Effector CD8-positive, alpha-beta T cell (primary cell): ENCODE data around the gene TSPAN9.

Experiments used
- DNase-seq: peaks from one replicate; lab custom pipeline; 2025; lab: John Stamatoyannopoulos, UW

Gene TSPAN9

DNA sequence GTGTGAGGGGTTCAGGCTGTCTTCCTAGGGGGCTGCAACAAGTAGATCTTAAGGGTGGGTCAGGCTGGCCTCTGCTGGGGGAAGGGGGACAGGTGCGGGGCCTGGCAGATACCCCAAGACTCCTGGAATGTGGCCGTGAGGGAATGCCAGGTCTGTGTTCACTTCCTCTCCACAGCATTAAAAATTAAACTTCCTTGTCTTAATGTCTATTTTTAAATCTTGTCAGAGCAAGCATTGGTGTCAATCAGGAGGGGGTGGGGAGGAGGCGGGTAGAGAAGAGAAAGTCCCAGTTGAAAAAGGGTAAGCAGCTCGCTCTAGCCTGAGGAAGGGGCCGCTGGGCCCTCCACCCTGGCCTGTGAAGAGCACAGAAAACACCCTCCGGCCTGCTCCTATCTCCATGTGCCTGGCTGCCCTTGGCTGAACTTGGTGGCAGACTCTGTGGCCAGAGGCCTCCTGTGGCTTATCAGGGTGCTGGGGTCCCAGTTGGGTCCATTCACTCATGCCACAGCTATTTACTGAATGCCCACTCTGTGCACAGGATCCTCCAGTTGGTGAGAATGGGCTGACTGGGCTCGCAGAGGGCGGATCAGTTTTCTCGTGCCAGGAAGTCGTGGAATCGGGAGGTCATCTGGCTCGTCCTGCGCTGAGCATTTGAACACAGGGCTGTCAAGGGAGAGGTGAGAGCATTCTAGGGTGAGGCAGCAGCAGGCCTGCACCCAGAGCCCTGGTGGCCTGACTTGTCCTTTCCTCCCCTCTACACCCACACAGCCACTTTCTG is 128.8 kb downstream of the TSPAN9 start:
- DNase-seq = no peak

- no peak for DNase-seq
These were observed 129.4 kb downstream of the TSPAN9 start for GRCh38 chr12:3206536-3207072.

DNA sequence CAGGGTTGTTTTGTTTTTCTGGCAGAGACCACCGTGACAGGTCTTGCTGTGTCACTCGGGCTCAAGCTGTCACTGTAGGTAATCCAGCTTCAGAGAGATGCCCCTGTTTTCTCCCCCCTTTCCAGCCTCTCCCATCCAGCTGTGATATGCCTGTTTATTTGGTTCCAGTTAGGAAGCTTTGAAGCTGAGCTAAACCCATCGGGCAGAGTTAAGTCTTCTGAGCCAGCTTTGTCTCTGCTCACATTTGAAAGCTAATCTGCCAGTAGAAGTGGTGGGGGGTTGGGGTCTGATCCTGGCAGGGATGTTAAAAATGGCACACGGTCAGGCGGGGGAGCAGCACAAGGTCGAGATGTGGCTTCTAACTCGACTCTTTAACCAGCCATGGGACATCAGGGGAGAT is 130.0 kb downstream of the TSPAN9 start:
- no peak for DNase-seq

- DNase-seq = no peak
These were observed 130.7 kb downstream of the TSPAN9 start for GRCh38 chr12:3207858-3208257.

- DNase-seq = no peak
These were observed 136.0 kb downstream of the TSPAN9 start for GRCh38 chr12:3213188-3213587.

DNA sequence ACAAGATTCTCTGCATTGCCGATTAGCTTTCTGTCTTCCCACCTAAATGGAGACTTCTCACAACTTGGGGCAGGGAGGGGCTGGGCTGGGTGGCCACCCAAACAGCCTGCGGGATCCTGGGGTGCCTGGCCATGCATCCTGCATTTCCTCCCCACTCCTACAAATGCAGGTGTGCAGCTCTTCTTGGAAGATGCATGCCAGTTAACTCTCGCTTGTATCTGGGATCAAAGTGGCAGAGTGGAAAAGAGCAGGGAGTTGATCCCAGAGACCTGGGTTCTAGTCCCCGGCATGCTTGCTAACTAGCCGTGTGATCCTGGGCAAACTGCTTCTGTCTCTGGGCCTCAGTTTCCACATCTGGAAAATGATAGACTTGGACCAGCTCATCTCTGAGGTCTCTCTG is 136.6 kb downstream of the TSPAN9 start:
- no peak for DNase-seq

GRCh38 chr12:3214526-3215365 is 137.6 kb downstream of the TSPAN9 start:
- DNase-seq = no peak

- no peak for DNase-seq
These were observed 138.3 kb downstream of the TSPAN9 start for GRCh38 chr12:3215410-3215975.

GRCh38 chr12:3216097-3216496 is 138.9 kb downstream of the TSPAN9 start:
- no peak for DNase-seq

DNA sequence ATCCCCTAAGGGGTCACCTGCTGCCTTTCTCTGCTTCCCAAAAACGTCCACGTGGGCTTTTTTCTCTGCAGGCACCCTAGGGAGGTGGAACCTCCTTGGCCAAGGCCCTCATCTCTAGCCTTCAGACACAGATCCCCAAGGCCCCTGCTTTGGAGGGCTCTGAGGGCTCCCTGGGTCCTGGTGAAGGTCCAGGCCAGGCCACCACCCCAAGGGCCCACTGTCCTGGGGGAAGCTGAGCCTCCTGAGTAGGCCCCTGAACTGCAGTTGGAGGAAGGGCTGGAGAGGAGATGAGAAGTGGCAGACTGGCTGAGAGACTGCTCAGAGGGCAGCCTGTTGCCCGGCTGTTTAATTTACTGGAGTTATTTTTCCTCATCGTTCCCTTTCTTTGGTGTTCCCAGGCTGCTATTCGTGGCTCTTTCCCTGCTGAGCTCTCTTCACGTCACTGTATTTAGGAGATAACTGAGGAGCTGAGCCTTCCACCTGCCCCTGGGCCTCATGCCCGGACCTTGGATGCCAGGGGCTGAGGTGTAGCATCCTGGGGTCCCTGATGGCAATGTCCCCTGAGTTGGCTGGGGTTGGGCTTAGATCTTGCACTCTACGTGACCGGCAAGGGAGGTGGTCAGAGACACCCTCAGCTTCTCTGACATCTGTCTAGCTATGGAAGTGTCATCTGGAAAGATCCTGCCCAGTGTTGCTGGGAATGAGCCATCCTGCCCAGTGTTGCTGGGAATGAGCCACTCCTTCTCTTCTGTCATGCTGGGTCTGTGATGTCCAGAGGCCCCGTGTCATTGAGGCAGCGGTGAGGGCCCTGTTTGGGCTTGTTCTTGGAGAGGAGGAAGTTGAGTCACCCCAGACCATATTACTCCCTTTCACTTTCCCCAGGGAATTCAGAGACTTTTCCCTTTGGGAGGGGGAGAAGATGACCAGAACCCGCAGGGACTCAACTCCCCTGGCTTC is 139.8 kb downstream of the TSPAN9 start:
- no peak for DNase-seq

- DNase-seq = no peak
These were observed 140.5 kb downstream of the TSPAN9 start for GRCh38 chr12:3217683-3218079.

- DNase-seq = no peak
These were observed 141.3 kb downstream of the TSPAN9 start for GRCh38 chr12:3218228-3219171.

DNA sequence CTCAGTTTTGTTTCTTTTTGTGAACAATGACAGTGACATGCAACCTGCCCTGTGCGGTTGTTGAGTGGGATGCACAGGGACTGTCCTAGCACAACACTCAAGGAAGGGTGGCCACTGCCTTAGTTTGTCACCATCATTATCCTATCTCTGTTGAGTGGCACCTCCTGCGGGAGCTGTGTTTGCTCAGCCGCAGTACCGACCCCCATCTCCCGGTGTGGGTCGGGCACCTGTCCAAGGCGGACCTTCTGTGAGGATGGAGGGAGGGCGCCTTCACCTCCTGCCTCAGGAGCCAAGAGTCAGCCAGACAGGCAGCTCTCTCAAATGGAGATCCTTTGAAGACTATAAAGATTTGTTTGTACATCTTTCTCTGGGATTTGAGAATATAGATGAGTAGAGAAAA is 142.1 kb downstream of the TSPAN9 start:
- no peak for DNase-seq

DNA sequence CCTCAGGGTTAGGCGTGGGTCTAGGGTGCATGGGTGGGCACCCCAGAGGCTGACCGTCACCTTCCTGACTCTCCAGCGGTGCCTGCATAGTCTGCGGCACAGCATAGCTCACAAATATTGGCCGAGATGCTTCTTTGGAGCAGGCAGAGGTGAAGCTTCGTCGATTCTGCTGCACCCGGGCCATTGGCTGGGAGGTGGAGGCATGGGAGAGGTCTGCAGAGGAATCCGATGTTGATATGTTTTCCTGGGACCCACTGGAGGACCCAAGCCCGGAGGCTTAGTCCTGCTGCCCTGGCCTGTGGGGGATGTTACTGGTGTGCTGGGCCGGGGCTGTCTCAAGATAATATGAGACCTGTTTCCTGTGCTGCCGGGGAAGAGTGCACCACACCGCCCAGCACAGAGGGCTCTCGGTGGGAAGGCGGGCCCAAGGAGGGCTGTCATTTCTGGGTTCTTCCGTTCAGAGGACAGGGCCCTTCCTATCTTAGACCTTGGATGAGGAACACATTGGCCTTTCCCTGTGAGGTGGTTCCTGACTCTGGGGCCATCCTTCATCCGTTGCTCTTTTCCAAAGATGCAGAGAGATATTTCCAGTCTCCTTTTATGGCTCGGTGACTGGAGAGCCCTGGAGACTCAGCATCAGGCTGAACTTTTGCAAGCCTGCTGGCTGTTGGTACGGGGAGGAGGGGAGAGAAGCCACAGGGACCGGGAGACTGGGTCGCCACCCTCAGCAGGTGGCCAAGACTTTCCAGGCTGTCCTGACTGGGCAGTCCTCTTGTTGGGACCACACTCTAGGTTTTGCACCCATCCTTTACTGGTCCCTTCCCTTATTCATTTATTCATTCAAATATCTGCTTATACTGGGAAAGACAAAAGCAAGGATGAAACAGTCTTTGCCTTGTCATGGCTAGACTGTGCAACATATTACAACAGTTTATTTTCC is 143.5 kb downstream of the TSPAN9 start:
- no peak for DNase-seq

GRCh38 chr12:3222306-3222705 is 145.1 kb downstream of the TSPAN9 start:
- no peak for DNase-seq

DNA sequence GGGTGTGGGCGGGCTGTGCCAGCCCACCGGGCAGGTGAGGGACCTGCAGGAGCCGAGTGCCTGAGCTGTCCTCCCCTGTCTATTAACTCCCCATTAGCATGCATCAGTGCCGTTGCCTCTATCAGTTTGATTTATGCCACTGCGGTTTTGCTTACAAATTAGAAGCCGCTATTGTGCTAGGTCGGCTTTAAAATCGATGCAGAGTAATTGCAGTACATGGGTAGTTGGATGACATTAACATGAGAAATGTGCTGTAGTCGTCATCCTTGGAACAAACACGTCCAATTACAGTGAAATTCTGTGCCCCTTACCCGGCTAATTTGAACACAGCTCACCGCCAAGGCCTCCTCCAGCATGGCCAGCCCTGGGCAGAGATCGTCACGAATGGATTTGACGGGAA is 145.8 kb downstream of the TSPAN9 start:
- no peak for DNase-seq

GRCh38 chr12:3223601-3224529 is 146.7 kb downstream of the TSPAN9 start:
- DNase-seq = no peak

GRCh38 chr12:3224530-3224903 is 147.3 kb downstream of the TSPAN9 start:
- no peak for DNase-seq
